GM23338 (cell line): Measurements from ENCODE around the gene CNTNAP2.

Experiments
- CREB1 ChIP-seq: fragments of 250-450 bp; sonication (Bioruptor Pico); IDR thresholded peaks from 2 replicates; pipeline ENCODE4 v1.5.0; 2020; ENCODE audit warnings: low read depth, mild to moderate bottlenecking, moderate library complexity
- EZH2 ChIP-seq: fragments of 200-600 bp; sonication (generic); IDR thresholded peaks from one replicate; pipeline ENCODE4 v1.8.0; 2017; ENCODE audit warnings: antibody characterized with exemption, mild to moderate bottlenecking, low read depth; ENCODE audit not compliant: unreplicated experiment
- EZH2phosphoT487 ChIP-seq: fragments of 200-600 bp; sonication (generic); IDR thresholded peaks from one replicate; pipeline ENCODE4 v1.8.1; 2018; ENCODE audit warnings: antibody characterized with exemption; ENCODE audit not compliant: unreplicated experiment
- JUNB ChIP-seq: IDR thresholded peaks from one replicate; pipeline ENCODE4 v1.6.1; 2016; ENCODE audit warnings: antibody characterized with exemption; ENCODE audit not compliant: unreplicated experiment
- POLR2AphosphoS5 ChIP-seq: IDR thresholded peaks from 2 replicates; pipeline ENCODE4 v1.6.1; 2016; ENCODE audit warnings: antibody characterized with exemption, low read depth
- ZNF114 ChIP-seq: fragments of 250-450 bp; sonication (Bioruptor Pico); IDR thresholded peaks from 2 replicates; pipeline ENCODE4 v1.5.0; 2020; ENCODE audit warnings: mild to moderate bottlenecking, moderate library complexity
- ZNF331 ChIP-seq: fragments of 250-450 bp; sonication (Bioruptor Pico); IDR thresholded peaks from 2 replicates; pipeline ENCODE4 v1.5.0; 2020; ENCODE audit warnings: low read depth, mild to moderate bottlenecking, moderate library complexity
- TF ChIP-seq, protein P1 (sequence below), 2 experiments: fragments of 200-600 bp in 1 of 2; sonication (generic) in 1 of 2; conservative IDR thresholded peaks; 2 replicates each; pipeline versions ENCODE4 v1.5.1 to v1.6.1; 2016 to 2017; ENCODE audit warnings: antibody characterized with exemption in 2 of 2, low read depth in 2 of 2, mild to moderate bottlenecking in 2 of 2, moderate library complexity in 1 of 2
- TF ChIP-seq, protein P2 (sequence below): fragments of 250-450 bp; sonication (Bioruptor Pico); IDR thresholded peaks from 2 replicates; pipeline ENCODE4 v1.5.0; 2020; ENCODE audit warnings: mild to moderate bottlenecking, moderate library complexity
- TF ChIP-seq, protein P3 (sequence below): IDR thresholded peaks from 2 replicates; pipeline ENCODE4 v1.6.1; 2016; ENCODE audit warnings: antibody characterized with exemption
- TF ChIP-seq, protein P4 (sequence below): IDR thresholded peaks from one replicate; pipeline ENCODE4 v1.6.1; 2018; ENCODE audit warnings: antibody characterized with exemption; ENCODE audit not compliant: unreplicated experiment

DNA sequence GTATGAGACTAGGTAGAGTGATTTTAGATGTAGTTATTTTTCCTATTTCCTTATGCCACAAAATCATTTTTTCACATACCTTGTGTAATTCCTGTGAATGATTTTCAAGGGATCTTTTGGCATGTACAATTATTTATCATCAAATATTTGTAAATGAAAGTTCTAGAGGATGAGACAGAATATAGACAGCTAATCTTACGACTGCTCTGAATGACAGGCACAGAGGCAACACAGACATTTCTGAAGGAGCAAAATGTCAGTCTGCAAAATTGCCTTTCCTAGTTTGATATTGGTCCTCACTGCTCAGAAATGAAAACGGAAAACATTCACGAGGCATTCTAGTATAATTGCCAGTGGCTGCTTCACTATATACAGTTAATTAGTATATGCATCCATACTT lies 1663.3 kb downstream of the CNTNAP2 start:
- TF ChIP-seq, protein P1, sequence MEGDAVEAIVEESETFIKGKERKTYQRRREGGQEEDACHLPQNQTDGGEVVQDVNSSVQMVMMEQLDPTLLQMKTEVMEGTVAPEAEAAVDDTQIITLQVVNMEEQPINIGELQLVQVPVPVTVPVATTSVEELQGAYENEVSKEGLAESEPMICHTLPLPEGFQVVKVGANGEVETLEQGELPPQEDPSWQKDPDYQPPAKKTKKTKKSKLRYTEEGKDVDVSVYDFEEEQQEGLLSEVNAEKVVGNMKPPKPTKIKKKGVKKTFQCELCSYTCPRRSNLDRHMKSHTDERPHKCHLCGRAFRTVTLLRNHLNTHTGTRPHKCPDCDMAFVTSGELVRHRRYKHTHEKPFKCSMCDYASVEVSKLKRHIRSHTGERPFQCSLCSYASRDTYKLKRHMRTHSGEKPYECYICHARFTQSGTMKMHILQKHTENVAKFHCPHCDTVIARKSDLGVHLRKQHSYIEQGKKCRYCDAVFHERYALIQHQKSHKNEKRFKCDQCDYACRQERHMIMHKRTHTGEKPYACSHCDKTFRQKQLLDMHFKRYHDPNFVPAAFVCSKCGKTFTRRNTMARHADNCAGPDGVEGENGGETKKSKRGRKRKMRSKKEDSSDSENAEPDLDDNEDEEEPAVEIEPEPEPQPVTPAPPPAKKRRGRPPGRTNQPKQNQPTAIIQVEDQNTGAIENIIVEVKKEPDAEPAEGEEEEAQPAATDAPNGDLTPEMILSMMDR (conservative IDR thresholded peaks at IDR 0.05; ENCODE audit: low read depth in 2 of 2), result no peak
- TF ChIP-seq EZH2, result no peak
- TF ChIP-seq POLR2AphosphoS5, result no peak
- TF ChIP-seq CREB1 (CRISPR knock-in tag), result no peak
- no peak for TF ChIP-seq ZNF331 (CRISPR knock-in tag)
- no peak for TF ChIP-seq JUNB
- TF ChIP-seq EZH2phosphoT487, result no peak
- TF ChIP-seq, protein P2, sequence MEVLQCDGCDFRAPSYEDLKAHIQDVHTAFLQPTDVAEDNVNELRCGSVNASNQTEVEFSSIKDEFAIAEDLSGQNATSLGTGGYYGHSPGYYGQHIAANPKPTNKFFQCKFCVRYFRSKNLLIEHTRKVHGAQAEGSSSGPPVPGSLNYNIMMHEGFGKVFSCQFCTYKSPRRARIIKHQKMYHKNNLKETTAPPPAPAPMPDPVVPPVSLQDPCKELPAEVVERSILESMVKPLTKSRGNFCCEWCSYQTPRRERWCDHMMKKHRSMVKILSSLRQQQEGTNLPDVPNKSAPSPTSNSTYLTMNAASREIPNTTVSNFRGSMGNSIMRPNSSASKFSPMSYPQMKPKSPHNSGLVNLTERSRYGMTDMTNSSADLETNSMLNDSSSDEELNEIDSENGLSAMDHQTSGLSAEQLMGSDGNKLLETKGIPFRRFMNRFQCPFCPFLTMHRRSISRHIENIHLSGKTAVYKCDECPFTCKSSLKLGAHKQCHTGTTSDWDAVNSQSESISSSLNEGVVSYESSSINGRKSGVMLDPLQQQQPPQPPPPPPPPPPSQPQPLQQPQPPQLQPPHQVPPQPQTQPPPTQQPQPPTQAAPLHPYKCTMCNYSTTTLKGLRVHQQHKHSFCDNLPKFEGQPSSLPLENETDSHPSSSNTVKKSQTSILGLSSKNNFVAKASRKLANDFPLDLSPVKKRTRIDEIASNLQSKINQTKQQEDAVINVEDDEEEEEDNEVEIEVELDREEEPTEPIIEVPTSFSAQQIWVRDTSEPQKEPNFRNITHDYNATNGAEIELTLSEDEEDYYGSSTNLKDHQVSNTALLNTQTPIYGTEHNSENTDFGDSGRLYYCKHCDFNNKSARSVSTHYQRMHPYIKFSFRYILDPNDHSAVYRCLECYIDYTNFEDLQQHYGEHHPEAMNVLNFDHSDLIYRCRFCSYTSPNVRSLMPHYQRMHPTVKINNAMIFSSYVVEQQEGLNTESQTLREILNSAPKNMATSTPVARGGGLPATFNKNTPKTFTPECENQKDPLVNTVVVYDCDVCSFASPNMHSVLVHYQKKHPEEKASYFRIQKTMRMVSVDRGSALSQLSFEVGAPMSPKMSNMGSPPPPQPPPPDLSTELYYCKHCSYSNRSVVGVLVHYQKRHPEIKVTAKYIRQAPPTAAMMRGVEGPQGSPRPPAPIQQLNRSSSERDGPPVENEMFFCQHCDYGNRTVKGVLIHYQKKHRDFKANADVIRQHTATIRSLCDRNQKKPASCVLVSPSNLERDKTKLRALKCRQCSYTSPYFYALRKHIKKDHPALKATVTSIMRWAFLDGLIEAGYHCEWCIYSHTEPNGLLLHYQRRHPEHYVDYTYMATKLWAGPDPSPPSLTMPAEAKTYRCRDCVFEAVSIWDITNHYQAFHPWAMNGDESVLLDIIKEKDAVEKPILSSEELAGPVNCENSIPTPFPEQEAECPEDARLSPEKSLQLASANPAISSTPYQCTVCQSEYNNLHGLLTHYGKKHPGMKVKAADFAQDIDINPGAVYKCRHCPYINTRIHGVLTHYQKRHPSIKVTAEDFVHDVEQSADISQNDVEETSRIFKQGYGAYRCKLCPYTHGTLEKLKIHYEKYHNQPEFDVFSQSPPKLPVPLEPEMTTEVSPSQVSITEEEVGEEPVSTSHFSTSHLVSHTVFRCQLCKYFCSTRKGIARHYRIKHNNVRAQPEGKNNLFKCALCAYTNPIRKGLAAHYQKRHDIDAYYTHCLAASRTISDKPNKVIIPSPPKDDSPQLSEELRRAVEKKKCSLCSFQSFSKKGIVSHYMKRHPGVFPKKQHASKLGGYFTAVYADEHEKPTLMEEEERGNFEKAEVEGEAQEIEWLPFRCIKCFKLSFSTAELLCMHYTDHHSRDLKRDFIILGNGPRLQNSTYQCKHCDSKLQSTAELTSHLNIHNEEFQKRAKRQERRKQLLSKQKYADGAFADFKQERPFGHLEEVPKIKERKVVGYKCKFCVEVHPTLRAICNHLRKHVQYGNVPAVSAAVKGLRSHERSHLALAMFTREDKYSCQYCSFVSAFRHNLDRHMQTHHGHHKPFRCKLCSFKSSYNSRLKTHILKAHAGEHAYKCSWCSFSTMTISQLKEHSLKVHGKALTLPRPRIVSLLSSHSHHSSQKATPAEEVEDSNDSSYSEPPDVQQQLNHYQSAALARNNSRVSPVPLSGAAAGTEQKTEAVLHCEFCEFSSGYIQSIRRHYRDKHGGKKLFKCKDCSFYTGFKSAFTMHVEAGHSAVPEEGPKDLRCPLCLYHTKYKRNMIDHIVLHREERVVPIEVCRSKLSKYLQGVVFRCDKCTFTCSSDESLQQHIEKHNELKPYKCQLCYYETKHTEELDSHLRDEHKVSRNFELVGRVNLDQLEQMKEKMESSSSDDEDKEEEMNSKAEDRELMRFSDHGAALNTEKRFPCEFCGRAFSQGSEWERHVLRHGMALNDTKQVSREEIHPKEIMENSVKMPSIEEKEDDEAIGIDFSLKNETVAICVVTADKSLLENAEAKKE (CRISPR knock-in tag), result no peak
- TF ChIP-seq, protein P3, sequence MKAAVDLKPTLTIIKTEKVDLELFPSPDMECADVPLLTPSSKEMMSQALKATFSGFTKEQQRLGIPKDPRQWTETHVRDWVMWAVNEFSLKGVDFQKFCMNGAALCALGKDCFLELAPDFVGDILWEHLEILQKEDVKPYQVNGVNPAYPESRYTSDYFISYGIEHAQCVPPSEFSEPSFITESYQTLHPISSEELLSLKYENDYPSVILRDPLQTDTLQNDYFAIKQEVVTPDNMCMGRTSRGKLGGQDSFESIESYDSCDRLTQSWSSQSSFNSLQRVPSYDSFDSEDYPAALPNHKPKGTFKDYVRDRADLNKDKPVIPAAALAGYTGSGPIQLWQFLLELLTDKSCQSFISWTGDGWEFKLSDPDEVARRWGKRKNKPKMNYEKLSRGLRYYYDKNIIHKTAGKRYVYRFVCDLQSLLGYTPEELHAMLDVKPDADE, result no peak
- TF ChIP-seq, protein P4, sequence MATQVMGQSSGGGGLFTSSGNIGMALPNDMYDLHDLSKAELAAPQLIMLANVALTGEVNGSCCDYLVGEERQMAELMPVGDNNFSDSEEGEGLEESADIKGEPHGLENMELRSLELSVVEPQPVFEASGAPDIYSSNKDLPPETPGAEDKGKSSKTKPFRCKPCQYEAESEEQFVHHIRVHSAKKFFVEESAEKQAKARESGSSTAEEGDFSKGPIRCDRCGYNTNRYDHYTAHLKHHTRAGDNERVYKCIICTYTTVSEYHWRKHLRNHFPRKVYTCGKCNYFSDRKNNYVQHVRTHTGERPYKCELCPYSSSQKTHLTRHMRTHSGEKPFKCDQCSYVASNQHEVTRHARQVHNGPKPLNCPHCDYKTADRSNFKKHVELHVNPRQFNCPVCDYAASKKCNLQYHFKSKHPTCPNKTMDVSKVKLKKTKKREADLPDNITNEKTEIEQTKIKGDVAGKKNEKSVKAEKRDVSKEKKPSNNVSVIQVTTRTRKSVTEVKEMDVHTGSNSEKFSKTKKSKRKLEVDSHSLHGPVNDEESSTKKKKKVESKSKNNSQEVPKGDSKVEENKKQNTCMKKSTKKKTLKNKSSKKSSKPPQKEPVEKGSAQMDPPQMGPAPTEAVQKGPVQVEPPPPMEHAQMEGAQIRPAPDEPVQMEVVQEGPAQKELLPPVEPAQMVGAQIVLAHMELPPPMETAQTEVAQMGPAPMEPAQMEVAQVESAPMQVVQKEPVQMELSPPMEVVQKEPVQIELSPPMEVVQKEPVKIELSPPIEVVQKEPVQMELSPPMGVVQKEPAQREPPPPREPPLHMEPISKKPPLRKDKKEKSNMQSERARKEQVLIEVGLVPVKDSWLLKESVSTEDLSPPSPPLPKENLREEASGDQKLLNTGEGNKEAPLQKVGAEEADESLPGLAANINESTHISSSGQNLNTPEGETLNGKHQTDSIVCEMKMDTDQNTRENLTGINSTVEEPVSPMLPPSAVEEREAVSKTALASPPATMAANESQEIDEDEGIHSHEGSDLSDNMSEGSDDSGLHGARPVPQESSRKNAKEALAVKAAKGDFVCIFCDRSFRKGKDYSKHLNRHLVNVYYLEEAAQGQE, result no peak
- TF ChIP-seq ZNF114, result no peak
